GM18520 (cell line): ENCODE data around the gene ACOD1.
"Not testable (repeated sequence)": the region's sequence is repeated elsewhere in the genome, so short reads cannot be mapped to it uniquely, and the experiment has no call there.

Source experiments
- ATAC-seq: cut with Tn5 transposase; IDR thresholded peaks from one replicate; pipeline ENCODE4 v1.9.1; 2021; ENCODE audit not compliant: unreplicated experiment

ACOD1 gene

DNA sequence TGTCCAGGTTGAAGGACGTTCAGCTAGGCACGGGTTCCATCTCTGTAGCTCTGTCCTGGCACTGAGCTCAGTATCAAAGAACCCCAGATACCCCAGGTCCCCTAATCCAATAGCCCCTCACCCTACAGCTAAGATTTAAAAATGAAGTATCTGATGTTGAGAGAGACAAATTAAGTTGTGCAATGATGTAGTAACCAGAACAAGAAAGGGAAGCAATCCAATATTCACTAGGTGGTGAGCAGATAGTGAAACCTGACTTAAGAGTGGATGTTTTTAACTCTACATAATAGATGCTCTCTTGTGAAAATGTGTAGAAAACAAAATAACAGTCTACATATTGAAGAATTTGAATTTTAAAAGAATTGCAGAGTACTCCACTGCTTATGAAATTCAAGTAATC, 1.8 kb downstream of the ACOD1 start:
- no peak for ATAC-seq

DNA sequence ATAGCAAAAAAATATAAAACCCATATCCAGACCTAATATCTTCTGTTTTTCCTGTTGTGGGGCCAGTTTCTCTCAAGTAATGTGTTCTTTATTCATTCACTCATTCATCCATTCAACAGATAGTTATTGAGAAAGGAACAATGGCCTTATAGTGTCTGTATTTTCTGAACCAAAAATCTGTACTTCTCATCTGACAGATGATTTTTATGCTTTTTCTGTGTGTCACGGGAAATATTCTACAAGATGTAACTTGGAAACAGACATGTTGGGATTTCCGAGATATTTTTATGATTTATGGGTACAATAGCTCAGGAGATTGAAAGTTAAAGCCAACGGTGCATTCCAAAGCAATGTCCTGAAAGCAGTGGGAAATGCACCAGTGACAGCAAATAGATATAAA, 5.7 kb downstream of the ACOD1 start:
- no peak for ATAC-seq

DNA sequence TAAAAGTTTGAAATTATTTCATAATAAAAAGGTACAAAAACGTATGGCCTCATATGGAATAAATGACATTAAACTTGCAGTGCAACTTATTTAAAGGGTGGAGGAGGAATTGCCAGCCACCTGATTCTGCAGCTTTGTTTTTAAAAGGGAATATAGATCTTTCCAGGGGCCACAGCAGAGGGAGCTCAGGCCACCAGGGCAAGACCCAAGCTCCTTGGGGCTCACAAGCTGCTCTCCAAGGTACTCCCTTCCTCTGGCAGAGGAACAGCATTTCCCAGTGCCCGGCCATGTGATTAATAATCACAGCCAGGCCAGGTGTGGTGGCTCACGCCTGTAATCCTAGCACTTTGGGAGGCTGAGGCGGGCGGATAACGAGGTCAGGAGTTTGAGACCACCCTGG, 6.2 kb downstream of the ACOD1 start:
- ATAC-seq: no peak

DNA sequence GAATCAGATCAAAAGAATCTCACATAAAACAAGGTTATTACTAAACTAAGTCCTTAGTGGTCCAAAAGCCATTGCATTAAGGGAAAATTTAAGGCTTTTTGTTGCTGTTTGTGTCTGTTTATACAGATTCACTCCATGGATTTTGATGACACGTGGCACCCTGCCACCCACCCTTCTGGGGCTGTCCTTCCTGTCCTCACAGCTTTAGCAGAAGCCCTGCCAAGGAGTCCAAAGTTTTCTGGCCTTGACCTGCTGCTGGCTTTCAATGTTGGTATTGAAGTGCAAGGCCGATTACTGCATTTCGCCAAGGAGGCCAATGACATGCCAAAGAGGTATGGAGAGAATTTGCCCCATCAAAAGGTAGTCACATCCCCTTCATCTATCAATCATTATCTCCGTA, 6.9 kb downstream of the ACOD1 start:
- ATAC-seq: no peak

GRCh38 chr13:76955661-76956060, 7.3 kb downstream of the ACOD1 start:
- ATAC-seq: no peak

DNA sequence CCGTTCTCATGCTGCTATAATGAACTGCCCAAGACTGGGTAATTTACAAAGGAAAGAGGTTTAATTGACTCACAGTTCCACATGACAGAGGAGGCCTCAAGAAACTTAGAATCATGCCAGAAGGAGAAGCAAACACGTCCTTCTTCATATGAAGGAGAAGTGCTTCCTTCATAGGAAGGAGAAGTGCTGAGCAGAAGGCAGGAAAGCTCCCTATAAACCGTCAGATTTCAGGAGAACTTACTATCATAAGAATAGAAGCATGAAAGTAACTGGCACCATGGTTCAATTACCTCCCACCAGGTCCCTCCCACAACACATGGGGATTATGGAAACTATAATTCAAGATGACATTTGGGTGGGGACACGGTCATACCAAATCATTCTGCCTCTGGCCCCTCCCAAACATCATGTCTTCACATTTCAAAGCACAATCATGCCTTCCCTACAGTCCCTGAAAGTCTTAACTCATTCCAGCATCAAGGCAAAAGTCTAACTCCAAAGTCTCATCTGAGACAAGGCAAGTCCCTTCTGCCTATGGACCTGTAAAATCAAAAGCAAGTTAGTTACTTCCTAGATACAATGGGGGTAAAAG, 10.6 kb downstream of the ACOD1 start:
- ATAC-seq: no peak

GRCh38 chr13:76959734-76960133, 11.4 kb downstream of the ACOD1 start:
- not testable (repeated sequence) for ATAC-seq

- no peak for ATAC-seq
Observed at GRCh38 chr13:76965759-76966421, 17.6 kb downstream of the ACOD1 start.

DNA sequence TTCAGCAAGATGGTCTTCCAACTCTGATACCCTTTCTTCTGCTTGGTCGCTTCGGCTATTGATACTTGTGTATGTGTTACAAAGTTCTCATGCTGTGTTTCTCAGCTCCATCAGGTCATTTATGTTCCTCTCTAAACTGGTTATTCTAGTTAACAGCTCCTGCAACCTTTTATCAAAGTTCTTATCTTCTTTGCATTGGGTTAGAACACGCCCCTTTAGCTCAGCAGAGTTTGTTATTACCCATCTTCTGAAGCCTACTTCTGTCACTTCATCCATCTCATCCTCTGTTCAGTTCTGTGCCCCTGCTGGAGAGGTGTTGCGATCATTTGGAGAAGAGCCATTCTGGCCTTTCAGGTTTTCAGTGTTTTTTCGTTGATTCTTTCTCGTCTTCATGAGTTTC, 18.7 kb downstream of the ACOD1 start:
- ATAC-seq: no peak

DNA sequence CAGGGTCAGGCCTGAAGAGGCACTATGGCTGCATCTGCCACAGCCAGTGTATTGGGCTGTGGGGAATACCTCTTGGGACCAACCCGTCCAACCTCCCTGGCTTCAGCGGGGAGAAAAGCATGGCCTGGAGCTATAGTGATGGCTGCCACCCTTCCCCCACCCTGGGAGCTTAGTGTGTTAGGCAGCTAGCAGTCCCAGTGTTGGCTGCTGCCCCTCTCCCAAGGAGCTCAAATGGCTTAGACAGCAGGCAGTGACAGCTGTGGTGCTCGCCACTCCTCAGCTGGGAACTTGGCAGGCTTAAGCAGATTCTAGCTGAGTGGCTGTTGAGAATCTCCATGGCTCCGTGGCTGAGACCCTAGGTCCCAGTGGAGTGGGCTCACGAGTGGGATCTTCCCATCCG, 19.7 kb downstream of the ACOD1 start:
- no peak for ATAC-seq

GRCh38 chr13:76969488-76970365, 21.4 kb downstream of the ACOD1 start:
- no peak for ATAC-seq

- no peak for ATAC-seq
Observed at GRCh38 chr13:76971215-76971614, 22.9 kb downstream of the ACOD1 start.

GRCh38 chr13:76971851-76972829, 23.8 kb downstream of the ACOD1 start:
- no peak for ATAC-seq

DNA sequence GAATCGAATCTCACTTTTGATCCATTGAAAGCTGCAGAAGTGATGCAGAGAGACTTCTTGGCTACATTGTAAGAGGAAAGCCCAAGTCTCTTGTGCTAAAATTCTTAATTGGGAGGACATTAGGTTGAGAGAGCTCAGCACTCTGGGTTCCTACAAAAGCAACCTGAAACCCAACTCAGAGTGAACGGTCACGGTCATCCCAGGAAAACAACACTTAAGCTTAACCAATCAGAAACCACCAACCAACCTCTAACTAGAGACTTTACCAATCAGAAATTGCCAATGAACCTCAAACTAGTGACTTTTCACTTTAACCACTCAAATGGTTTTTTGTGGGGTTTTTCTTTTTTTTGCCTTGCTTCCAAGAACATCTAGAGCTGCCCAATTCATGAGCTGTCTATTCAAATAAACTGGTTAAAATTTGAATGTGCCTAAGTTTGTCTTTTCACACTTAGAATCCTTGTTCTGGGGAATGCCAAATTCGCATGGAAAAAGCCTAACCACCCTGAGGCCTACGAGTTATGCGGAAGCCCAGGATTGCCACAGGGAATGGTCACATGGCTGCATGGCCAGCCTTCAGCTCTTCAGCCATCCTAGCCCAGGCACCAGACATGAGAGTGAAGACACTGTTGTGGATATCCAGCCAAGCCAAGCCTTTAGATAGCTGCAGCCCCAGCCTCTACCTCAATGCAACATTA, 25.8 kb downstream of the ACOD1 start:
- no peak for ATAC-seq

GRCh38 chr13:76974618-76974975, 26.3 kb downstream of the ACOD1 start:
- ATAC-seq: no peak

- no peak for ATAC-seq
Observed at GRCh38 chr13:76975863-76976262, 27.6 kb downstream of the ACOD1 start.

GRCh38 chr13:76976490-76976889, 28.2 kb downstream of the ACOD1 start:
- ATAC-seq: no peak

DNA sequence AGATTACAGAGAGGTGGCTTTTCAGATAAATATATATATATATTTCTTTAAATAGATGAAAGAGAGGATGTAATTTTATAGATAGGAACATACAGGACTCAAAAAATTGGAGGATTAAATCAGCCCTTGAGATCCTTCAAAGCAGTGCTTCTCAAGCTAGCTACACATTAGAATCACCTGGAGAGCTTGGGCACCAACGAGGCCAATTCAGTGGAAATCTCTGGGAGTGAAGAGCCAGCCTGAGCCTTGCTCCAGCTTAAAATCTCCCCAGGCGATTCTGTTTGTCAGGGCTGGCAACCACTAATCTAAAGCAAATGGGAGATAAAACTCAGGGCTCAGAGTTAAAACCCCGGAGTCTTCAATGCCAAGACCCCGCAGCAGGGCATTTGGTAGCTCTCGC, 28.6 kb downstream of the ACOD1 start:
- ATAC-seq: no peak

- ATAC-seq: peak; percentile 99
Observed at GRCh38 chr13:76980075-76980718, 31.9 kb downstream of the ACOD1 start.

GRCh38 chr13:76982061-76982460, 33.8 kb downstream of the ACOD1 start:
- ATAC-seq: no peak
